OCI-LY1 (cell line): Measurements from ENCODE around the gene ACAA1.

ENCODE experiments used
- H2AFZ ChIP-seq: fragments of 200-600 bp; sonication (generic), shearing (Covaris generic); 2 replicates; pipeline ENCODE4 v1.6.0; 2014; ENCODE audit warnings: antibody characterized with exemption, mild to moderate bottlenecking, low read length
- H3F3A ChIP-seq: fragments of 200-600 bp; sonication (generic), shearing (Covaris generic); 2 replicates; pipeline ENCODE4 v1.6.0; 2014; ENCODE audit warnings: mild to moderate bottlenecking, antibody characterized with exemption, low read length, moderate library complexity; ENCODE audit not compliant: insufficient read depth
- H3K27ac ChIP-seq: fragments of 200-600 bp; sonication (generic); 2 replicates; pipeline ENCODE4 v1.5.1; 2014; ENCODE audit warnings: low read length, mixed run types, mild to moderate bottlenecking, low read depth; ENCODE audit not compliant: poor library complexity, severe bottlenecking
- H3K27me3 ChIP-seq: fragments of 200-600 bp; sonication (generic); 2 replicates; pipeline ENCODE4 v1.6.0; 2014; ENCODE audit warnings: antibody characterized with exemption, mild to moderate bottlenecking, low read length, moderate library complexity; ENCODE audit not compliant: insufficient read depth
- H3K36me3 ChIP-seq: fragments of 200-600 bp; sonication (generic); 2 replicates; pipeline ENCODE4 v1.6.1; 2014; ENCODE audit warnings: mild to moderate bottlenecking, antibody characterized with exemption, low read length, moderate library complexity, mixed read lengths; ENCODE audit not compliant: insufficient read depth
- H3K4me1 ChIP-seq: fragments of 200-600 bp; sonication (generic); 2 replicates; pipeline ENCODE4 v1.5.1; 2014; ENCODE audit warnings: mild to moderate bottlenecking, low read length, moderate library complexity; ENCODE audit not compliant: insufficient read depth, severe bottlenecking
- H3K4me2 ChIP-seq: fragments of 200-600 bp; sonication (generic), shearing (Covaris generic); 2 replicates; pipeline ENCODE4 v1.6.1; 2014; ENCODE audit warnings: low read length
- H3K4me3 ChIP-seq: fragments of 200-600 bp; sonication (generic); 2 replicates; pipeline ENCODE4 v1.5.1; 2014; ENCODE audit warnings: low read length, low read depth, mild to moderate bottlenecking, mixed read lengths; ENCODE audit not compliant: poor library complexity, severe bottlenecking
- H3K79me2 ChIP-seq: fragments of 200-600 bp; shearing (Covaris generic); 2 replicates; pipeline ENCODE4 v1.6.1; 2016; ENCODE audit warnings: mixed run types, low read length, mixed read lengths; ENCODE audit not compliant: insufficient read depth
- H3K9ac ChIP-seq: fragments of 200-600 bp; sonication (generic), shearing (Covaris generic); 2 replicates; pipeline ENCODE4 v1.6.1; 2014; ENCODE audit warnings: mild to moderate bottlenecking, low read length, mixed read lengths
- H3K9me2 ChIP-seq: fragments of 200-600 bp; sonication (generic), shearing (Covaris generic); 2 replicates; pipeline ENCODE4 v1.6.1; 2014; ENCODE audit warnings: low read depth, mild to moderate bottlenecking, low read length, mixed read lengths
- H3K9me3 ChIP-seq: fragments of 200-600 bp; shearing (Covaris generic); 2 replicates; pipeline ENCODE4 v1.6.1; 2014; ENCODE audit warnings: low read length, mixed read lengths
- H4K20me1 ChIP-seq: fragments of 200-600 bp; sonication (generic), shearing (Covaris generic); 2 replicates; pipeline ENCODE4 v1.6.0; 2016; ENCODE audit warnings: mild to moderate bottlenecking, low read length; ENCODE audit not compliant: insufficient read depth
- EZH2 ChIP-seq: fragments of 200-600 bp; sonication (generic), shearing (Covaris generic); IDR thresholded peaks from 2 replicates; pipeline ENCODE4 v1.8.0; 2017; ENCODE audit warnings: borderline replicate concordance, mixed run types, mild to moderate bottlenecking, antibody characterized with exemption, low read length, moderate library complexity, mixed read lengths
- TF ChIP-seq, protein P1 (sequence below): fragments of 200-600 bp; sonication (generic), shearing (Covaris generic); IDR thresholded peaks from 2 replicates; pipeline ENCODE4 v1.5.1; 2017; ENCODE audit warnings: mild to moderate bottlenecking, antibody characterized with exemption, low read length, moderate library complexity, mixed read lengths

The ACAA1 gene

DNA sequence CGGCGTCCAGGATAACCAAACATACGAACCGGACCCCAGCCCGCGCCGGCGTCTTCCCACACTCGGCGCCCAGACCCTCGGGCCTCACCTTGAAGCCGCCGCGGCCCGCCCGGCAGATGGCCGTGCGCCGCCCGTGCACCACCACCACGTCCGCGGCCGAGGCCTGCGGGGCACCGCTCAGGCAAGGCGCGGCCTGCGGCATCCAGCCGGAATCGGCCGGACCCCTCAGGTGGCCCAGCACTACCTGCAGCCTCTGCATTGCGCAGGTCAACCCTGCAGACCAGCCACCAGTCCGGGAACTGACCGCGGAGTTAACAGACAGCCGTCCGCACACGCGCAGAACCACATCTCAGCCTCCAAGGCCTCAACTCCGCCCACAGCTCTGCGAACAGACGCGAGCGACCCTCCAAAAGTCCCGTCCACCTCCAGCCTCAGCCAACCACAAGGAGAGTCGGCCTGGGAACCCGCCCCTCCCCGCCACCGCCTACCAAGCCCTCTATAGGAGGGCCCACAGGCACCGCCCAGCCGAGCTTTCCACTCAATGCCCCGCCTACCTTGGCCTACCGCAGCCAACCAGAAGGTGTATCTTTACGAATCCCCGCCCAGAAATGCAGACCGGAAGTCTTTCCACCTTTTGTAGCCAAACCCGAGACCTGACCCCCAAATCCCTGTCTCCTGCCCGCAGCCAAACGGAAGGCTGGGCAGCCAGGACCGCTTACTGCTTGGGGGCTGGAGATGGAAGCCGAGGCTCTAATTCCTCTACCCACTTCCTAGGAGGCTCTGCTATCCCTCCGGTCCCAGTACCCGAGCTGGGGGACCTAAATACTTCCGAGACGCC is at the start of gene ACAA1:
TSS of gene ACAA1 (minus strand) at position 351 of the 838 bp plus-strand sequence. CDS start at position 259, 92 bp downstream.
- Histone ChIP-seq H3K79me2 (no peaks in the 10 kb centered on the region), H2AFZ (no peak within 1 kb of the TSS), H3K36me3 (peaks cover 38% of the 10 kb centered on the region), H3K4me3 (peak within 1 kb of the TSS; percentile 94), H3F3A (no peaks in the 10 kb centered on the region), H3K4me2 (peak within 1 kb of the TSS; percentile 82), H3K27ac (peak within 1 kb of the TSS; percentile 21), H3K9me2 (no peaks in the 10 kb centered on the region), H3K27me3 (no peaks in the 10 kb centered on the region), H3K4me1 (peaks cover 32% of the 10 kb centered on the region), H3K9ac (peak within 1 kb of the TSS; percentile 93), H3K9me3 (no peaks in the 10 kb centered on the region), H4K20me1 (no peaks in the 10 kb centered on the region)
- no peak for TF ChIP-seq EZH2
- TF ChIP-seq, protein P1, sequence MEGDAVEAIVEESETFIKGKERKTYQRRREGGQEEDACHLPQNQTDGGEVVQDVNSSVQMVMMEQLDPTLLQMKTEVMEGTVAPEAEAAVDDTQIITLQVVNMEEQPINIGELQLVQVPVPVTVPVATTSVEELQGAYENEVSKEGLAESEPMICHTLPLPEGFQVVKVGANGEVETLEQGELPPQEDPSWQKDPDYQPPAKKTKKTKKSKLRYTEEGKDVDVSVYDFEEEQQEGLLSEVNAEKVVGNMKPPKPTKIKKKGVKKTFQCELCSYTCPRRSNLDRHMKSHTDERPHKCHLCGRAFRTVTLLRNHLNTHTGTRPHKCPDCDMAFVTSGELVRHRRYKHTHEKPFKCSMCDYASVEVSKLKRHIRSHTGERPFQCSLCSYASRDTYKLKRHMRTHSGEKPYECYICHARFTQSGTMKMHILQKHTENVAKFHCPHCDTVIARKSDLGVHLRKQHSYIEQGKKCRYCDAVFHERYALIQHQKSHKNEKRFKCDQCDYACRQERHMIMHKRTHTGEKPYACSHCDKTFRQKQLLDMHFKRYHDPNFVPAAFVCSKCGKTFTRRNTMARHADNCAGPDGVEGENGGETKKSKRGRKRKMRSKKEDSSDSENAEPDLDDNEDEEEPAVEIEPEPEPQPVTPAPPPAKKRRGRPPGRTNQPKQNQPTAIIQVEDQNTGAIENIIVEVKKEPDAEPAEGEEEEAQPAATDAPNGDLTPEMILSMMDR, result no peak

DNA sequence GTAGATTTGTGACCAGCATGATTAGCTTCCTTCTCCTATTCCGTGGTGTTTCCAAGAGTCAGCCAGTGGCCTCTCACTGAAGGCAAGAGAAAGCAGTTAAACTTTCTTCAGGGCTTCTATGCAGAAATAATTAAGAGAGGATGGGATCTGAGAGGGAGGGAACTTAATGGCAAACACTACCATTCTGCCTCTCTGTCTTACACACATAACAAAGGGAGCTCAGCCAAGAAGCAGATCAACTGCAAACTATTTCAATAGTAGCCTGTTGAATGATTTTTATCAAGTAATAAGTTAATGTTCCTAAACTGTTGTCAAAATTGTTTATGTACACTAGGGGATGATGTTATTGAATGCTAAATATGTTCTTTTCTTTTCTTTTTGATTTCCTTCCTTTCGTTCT is 40.3 kb upstream of the ACAA1 start:
- Histone ChIP-seq H2AFZ (no peak overlapping the region), H3K4me1 (peaks cover 21% of the 10 kb centered on the region), H3K9me3 (no peaks in the 10 kb centered on the region), H3K79me2 (peaks cover 74% of the 10 kb centered on the region), H3K4me3 (no peak overlapping the region), H3K36me3 (0 out of 2 replicates have a peak, but pooled peaks cover 5% of the 10 kb centered on the region), H3K27ac (no peak overlapping the region), H4K20me1 (no peaks in the 10 kb centered on the region), H3K4me2 (no peak overlapping the region), H3K9me2 (no peaks in the 10 kb centered on the region), H3K27me3 (no peaks in the 10 kb centered on the region), H3K9ac (no peak overlapping the region), H3F3A (no peaks in the 10 kb centered on the region)
- TF ChIP-seq, protein P1, result no peak
- no peak for TF ChIP-seq EZH2

DNA sequence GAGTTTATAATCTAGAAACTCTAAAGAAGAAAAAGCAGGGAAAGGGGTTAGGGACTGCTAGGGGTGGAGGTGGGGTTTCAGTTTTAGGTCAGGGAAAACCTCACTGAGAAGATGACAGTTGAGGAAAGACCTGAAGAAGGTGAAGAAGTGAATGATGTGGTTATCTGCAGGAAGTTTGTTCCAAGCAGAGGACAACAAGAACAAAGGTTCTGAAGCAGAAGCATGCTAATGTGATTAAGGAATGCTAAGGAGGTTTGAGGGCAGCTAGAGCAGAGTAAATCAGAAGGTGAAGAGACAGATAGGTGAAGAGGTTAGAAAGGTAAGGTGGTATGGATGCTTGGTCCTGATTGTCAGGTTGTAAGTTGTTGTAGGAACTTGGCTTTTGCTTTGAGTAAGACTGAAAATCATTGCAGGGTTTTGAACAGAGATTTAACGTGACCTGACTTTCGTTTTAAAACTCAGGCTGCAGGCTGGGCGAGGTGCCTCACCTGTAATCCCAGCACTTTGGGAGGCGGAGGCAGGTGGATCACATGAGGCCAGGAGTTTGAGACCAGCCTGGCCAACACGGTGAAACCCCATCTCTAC is 37.0 kb upstream of the ACAA1 start:
- peak overlapping the region; percentile 6 for H3K27ac ChIP-seq
- no peaks in the 10 kb centered on the region for H4K20me1 ChIP-seq
- peak overlapping the region; percentile 37 for H3K4me2 ChIP-seq
- H3K9me3 ChIP-seq, result no peaks in the 10 kb centered on the region
- H3K36me3 ChIP-seq, result no peaks in the 10 kb centered on the region
- H3K9me2 ChIP-seq, result no peaks in the 10 kb centered on the region
- peak overlapping the region; percentile 1; the same call in 1 of the 2 replicates for H3K9ac ChIP-seq
- peaks cover 92% of the 10 kb centered on the region for H3K79me2 ChIP-seq
- peak overlapping the region; percentile 3 for H3K4me3 ChIP-seq
- H2AFZ ChIP-seq, result no peak overlapping the region
- H3F3A ChIP-seq, result no peaks in the 10 kb centered on the region
- H3K27me3 ChIP-seq, result no peaks in the 10 kb centered on the region
- TF ChIP-seq, protein P1, result no peak
- no peak for TF ChIP-seq EZH2
- peaks cover 40% of the 10 kb centered on the region for H3K4me1 ChIP-seq
